Measurements from ENCODE around the gene GTF2F2. TPM values are rescaled to one million over a fixed set of nuclear protein-coding genes. Genes with fewer than 3 reads are reported as not detected.
A peak's percentile ranks its signal among the peaks of the same experiment; 100 is the strongest.

GTF2F2 gene
- total and polyA plus RNA-seq, 9 of the 15 experiments (the other 6 are each of a cell fraction or from before 2014, with no cell fraction given), result 19.7 to 44.8 (median 32.4) TPM

DNA sequence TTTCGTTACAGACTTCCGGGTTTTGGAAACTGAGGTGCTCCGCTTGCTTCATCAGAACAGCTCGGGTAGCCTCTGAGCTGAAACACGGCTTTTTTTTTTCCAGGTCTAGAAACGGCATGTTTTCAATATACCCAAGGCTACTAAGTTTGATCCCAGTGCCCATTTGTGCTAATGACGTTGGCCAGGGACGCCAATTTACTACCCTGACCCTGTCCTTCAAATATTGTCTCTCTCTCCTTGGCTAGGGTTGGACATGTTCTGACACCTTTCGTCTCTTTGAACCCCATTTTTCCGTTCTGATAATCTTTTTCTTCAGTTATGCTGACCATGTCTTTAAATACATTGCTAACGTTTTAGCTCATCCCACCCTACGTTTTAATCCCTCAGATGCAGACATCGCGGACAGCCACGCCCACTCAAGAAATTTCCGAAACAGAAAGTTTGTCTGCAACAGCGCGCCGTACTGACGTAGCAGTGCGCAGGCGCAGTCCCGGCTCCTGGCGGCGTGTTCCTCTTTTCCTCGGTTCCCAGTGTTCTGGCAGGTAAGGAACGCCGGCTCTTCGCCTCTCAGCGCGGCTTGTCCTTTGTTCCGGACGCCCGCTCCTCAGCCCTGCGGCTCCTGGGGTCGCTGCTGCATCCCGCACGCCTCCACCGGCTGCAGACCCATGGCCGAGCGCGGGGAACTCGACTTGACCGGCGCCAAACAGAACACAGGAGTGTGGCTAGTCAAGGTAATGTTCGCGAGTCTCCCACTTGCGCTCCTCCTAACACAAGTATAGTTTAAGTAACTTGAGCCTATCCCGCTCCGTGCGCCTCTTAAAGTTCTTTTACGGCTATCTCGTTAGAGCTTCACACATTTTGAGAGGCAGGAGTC, at the start of gene GTF2F2 (continued):
- TF ChIP-seq, protein P1, sequence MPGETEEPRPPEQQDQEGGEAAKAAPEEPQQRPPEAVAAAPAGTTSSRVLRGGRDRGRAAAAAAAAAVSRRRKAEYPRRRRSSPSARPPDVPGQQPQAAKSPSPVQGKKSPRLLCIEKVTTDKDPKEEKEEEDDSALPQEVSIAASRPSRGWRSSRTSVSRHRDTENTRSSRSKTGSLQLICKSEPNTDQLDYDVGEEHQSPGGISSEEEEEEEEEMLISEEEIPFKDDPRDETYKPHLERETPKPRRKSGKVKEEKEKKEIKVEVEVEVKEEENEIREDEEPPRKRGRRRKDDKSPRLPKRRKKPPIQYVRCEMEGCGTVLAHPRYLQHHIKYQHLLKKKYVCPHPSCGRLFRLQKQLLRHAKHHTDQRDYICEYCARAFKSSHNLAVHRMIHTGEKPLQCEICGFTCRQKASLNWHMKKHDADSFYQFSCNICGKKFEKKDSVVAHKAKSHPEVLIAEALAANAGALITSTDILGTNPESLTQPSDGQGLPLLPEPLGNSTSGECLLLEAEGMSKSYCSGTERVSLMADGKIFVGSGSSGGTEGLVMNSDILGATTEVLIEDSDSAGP (CRISPR knock-in tag; IDR thresholded peaks at IDR 0.05), result no peak
- peak; percentile 68; the same call in 1 of the 2 replicates for TF ChIP-seq SP1 (CRISPR knock-in tag; IDR thresholded peaks at IDR 0.05)
- no peak for TF ChIP-seq BCOR (IDR thresholded peaks at IDR 0.05)
- no peak for TF ChIP-seq DACH1 (IDR thresholded peaks at IDR 0.05; ENCODE audit: partially characterized antibody)
- no peak for TF ChIP-seq ZNF561 (CRISPR knock-in tag; conservative IDR thresholded peaks at IDR 0.05)
- TF ChIP-seq, protein P2, sequence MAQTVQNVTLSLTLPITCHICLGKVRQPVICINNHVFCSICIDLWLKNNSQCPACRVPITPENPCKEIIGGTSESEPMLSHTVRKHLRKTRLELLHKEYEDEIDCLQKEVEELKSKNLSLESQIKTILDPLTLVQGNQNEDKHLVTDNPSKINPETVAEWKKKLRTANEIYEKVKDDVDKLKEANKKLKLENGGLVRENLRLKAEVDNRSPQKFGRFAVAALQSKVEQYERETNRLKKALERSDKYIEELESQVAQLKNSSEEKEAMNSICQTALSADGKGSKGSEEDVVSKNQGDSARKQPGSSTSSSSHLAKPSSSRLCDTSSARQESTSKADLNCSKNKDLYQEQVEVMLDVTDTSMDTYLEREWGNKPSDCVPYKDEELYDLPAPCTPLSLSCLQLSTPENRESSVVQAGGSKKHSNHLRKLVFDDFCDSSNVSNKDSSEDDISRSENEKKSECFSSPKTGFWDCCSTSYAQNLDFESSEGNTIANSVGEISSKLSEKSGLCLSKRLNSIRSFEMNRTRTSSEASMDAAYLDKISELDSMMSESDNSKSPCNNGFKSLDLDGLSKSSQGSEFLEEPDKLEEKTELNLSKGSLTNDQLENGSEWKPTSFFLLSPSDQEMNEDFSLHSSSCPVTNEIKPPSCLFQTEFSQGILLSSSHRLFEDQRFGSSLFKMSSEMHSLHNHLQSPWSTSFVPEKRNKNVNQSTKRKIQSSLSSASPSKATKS (CRISPR knock-in tag; IDR thresholded peaks at IDR 0.05), result no peak
- TF ChIP-seq, protein P3, sequence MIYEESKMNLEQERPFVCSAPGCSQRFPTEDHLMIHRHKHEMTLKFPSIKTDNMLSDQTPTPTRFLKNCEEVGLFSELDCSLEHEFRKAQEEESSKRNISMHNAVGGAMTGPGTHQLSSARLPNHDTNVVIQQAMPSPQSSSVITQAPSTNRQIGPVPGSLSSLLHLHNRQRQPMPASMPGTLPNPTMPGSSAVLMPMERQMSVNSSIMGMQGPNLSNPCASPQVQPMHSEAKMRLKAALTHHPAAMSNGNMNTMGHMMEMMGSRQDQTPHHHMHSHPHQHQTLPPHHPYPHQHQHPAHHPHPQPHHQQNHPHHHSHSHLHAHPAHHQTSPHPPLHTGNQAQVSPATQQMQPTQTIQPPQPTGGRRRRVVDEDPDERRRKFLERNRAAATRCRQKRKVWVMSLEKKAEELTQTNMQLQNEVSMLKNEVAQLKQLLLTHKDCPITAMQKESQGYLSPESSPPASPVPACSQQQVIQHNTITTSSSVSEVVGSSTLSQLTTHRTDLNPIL (CRISPR knock-in tag; IDR thresholded peaks at IDR 0.05), result no peak
- no peak for TF ChIP-seq COPS2 (conservative IDR thresholded peaks at IDR 0.05)
- no peak for TF ChIP-seq SMARCC2 (IDR thresholded peaks at IDR 0.05; ENCODE audit: low read depth)
- peak; percentile 83 for TF ChIP-seq C11orf30 (IDR thresholded peaks at IDR 0.05; ENCODE audit: low read depth)
- TF ChIP-seq ZC3H4 (CRISPR knock-in tag; IDR thresholded peaks at IDR 0.05; ENCODE audit: borderline replicate concordance), result no peak
- TF ChIP-seq, protein P4, sequence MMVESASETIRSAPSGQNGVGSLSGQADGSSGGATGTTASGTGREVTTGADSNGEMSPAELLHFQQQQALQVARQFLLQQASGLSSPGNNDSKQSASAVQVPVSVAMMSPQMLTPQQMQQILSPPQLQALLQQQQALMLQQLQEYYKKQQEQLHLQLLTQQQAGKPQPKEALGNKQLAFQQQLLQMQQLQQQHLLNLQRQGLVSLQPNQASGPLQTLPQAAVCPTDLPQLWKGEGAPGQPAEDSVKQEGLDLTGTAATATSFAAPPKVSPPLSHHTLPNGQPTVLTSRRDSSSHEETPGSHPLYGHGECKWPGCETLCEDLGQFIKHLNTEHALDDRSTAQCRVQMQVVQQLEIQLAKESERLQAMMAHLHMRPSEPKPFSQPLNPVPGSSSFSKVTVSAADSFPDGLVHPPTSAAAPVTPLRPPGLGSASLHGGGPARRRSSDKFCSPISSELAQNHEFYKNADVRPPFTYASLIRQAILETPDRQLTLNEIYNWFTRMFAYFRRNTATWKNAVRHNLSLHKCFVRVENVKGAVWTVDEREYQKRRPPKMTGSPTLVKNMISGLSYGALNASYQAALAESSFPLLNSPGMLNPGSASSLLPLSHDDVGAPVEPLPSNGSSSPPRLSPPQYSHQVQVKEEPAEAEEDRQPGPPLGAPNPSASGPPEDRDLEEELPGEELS (CRISPR knock-in tag; IDR thresholded peaks at IDR 0.05; ENCODE audit: borderline replicate concordance), result no peak
- no peak for TF ChIP-seq NFIX (CRISPR knock-in tag; IDR thresholded peaks at IDR 0.05; ENCODE audit: low read depth)
- TF ChIP-seq CBX8 (IDR thresholded peaks at IDR 0.05; ENCODE audit: borderline replicate concordance, extremely low read depth, low read depth, low read length, poor library complexity, severe bottlenecking), result no peak
- 0 out of 2 replicates have a peak, but pooled peaks have one; percentile 48 for TF ChIP-seq JUND (IDR thresholded peaks at IDR 0.05; ENCODE audit: borderline replicate concordance, low read depth, low read length)
- no peak; the same call in 2 of the 3 replicates for TF ChIP-seq JUND (tag; IDR thresholded peaks at IDR 0.05; ENCODE audit: borderline replicate concordance, low read depth, low read length)
- TF ChIP-seq JUN (IDR thresholded peaks at IDR 0.05; ENCODE audit: borderline replicate concordance, low read depth, low read length), result no peak
- TF ChIP-seq JUN (CRISPR knock-in tag; IDR thresholded peaks at IDR 0.05; ENCODE audit: borderline replicate concordance), result no peak
